ENCODE measurements around the gene GRAMD4. TPM values are rescaled to one million over a fixed set of nuclear protein-coding genes. Genes with fewer than 3 reads are reported as not detected.
A peak's percentile ranks its signal among the peaks of the same experiment; 100 is the strongest.
"Not testable (repeated sequence)": the region's sequence is repeated elsewhere in the genome, so short reads cannot be mapped to it uniquely, and the experiment has no call there.

GRAMD4 gene
- total RNA-seq, 1 donor: 11.7 TPM

DNA sequence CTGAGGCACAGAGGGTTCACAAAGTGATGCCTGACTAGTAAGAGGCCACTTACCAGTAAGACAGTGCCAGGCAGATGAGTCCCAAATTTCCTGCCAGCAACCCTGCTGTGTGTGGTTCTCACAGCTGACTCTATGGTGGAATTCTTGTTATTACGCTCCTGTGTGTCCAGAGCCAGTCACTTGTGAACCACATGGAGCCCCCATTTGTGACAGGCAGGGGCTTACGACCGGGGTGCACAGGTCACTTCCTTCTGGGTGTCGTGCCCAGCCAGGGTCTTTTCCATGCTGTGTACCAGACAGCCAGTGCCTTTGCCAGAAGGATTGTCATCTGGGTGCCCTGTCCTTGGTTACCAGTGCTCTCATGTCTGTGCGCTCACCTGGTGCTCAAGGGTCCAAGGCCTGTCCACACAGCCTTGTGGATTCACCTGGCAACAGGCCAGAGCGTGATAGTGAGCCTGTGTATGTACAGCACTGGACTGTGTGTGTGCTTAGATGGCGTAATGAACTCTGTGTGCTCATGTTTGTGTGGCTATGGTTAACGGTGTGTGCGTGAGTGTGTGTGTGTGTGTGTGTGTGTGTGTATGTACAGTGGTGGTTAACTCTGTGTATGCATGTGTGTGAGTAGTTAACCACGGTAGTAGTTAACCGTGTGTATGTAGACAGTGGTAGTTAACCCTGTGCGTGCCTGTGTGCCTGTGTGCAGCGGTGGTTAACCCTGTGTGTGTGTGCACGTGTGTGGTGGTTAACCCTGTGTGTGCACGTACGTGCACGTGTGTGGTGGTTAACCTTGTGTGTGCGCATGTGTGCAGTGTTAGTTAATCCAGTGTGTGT, 18.6 kb downstream of the GRAMD4 start:
- TF ChIP-seq, protein P1, sequence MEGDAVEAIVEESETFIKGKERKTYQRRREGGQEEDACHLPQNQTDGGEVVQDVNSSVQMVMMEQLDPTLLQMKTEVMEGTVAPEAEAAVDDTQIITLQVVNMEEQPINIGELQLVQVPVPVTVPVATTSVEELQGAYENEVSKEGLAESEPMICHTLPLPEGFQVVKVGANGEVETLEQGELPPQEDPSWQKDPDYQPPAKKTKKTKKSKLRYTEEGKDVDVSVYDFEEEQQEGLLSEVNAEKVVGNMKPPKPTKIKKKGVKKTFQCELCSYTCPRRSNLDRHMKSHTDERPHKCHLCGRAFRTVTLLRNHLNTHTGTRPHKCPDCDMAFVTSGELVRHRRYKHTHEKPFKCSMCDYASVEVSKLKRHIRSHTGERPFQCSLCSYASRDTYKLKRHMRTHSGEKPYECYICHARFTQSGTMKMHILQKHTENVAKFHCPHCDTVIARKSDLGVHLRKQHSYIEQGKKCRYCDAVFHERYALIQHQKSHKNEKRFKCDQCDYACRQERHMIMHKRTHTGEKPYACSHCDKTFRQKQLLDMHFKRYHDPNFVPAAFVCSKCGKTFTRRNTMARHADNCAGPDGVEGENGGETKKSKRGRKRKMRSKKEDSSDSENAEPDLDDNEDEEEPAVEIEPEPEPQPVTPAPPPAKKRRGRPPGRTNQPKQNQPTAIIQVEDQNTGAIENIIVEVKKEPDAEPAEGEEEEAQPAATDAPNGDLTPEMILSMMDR (IDR thresholded peaks at IDR 0.05; ENCODE audit: insufficient read depth, low read length): no peak
- peak; percentile 28 for DNase-seq (ENCODE audit: low read depth)

DNA sequence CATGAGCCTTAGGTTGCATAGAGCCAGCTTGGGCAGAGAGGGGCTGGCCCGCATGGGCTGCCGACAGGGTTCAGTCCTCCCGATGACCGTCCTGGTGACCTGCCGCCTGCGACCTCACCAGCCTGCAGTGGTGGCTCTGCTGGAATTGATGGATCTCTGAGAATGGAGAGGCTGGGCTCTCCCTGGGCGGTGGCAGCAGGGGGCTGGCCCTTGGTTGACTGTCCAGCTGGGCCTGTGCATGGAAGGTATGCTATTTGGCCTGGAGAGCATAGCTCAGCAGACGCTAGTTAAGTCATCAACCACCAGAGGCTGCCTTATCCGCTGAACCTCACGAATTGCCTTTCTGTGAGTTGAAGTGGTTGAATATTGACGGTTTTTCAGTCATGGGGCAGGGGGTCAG, 19.7 kb downstream of the GRAMD4 start:
- TF ChIP-seq, protein P1 (IDR thresholded peaks at IDR 0.05; ENCODE audit: insufficient read depth, low read length): no peak
- no peak for DNase-seq (ENCODE audit: low read depth)

More for the DNA sequence above, 18.6 kb downstream of the GRAMD4 start:
- no peak overlapping the region for H3K4me3 ChIP-seq (ENCODE audit: low read depth, low read length)

DNA sequence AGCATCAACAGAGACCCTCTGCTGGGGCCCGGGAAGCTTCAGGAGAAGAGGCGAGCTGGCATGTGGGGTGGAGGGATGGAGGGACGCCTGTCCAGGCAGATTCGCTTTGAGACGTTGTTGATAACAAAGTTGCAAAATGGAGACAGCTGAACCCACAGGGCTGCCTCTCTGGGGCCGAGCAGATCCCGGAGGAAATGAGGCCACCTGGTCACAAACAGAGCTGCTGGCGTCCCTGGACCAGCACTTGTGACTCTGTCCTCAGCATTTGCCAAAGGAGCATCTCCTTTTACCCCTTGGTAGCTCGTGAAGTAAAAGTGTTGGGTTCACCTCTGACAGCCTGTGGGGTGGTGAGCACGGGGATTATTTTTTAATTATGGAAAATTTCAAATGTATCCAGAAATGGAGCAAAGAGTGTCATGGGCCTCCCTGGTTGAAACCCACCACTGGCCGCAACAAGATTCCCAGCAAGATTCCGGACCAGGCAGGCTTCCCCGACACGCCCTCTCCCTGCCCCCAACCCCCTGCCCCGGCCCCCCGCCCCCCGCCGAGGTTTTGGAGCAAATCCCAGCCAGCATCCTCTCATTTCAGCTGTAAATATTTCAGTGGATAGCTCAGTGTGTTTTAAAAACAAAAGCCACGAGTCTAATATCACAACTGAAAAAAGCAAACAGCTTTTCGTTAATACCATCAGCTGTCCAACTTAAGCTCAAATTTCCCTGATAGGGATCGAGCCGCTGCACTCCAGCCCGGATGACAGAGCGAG, 20.3 kb downstream of the GRAMD4 start:
- no peak for DNase-seq (ENCODE audit: low read depth)
- H3K4me3 ChIP-seq (ENCODE audit: low read depth, low read length): no peak overlapping the region
- TF ChIP-seq, protein P1 (IDR thresholded peaks at IDR 0.05; ENCODE audit: insufficient read depth, low read length): no peak

More for the DNA sequence above, 19.7 kb downstream of the GRAMD4 start:
- H3K4me3 ChIP-seq (ENCODE audit: low read depth, low read length): no peak overlapping the region

DNA sequence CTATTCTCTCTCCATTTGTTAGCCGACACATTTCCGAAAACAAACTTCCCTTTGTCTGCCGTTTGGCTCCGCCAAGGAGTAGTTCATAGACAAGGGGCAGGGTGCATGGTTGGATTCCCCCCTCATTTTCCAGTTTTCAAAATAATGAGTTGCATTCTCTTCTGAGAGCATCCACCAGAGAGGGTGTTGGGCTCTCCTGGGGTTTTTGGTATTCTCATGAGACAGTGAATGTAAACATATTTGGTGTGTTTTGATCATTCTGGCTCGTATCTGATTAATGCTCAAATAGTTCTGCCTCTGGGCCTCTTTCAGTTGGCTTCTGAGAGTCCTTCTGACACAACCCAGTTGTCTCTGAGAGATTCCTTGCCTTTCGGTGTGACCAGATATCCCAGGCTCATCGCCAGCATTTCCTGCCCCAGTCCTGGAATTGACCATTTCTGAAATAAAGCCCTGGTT, 21.7 kb downstream of the GRAMD4 start:
- TF ChIP-seq, protein P1 (IDR thresholded peaks at IDR 0.05; ENCODE audit: insufficient read depth, low read length): no peak
- DNase-seq (ENCODE audit: low read depth): peak; percentile 38
- no peak overlapping the region for H3K4me3 ChIP-seq (ENCODE audit: low read depth, low read length)

DNA sequence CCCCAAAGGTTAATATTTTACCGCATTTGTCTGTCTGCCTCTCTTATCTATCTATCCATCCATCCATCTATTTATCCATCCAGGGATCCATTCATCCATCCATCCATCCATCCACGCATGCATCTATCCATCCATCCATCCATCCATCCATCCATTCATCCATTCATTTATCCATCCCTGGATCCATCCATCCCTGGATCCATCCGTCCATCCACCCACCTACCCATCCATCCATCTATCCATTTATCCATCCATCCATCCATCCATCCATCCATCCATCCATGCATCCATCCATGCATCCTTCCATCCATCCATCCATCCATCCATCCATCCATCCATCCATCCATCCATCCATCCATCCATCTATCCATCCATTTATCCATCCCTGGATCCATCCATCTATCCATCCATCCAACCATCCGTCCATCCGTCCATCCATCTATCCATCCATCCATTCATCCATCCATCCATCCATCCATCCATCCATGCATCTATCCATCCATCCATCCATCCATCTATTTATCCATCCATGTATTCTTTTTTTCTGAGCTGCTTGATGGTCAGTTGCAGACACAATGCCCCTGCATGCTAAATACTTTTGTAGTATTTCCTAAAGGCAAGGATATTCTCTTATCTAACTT, 22.8 kb downstream of the GRAMD4 start:
- DNase-seq (ENCODE audit: low read depth); H3K4me3 ChIP-seq (ENCODE audit: low read depth, low read length): not testable (repeated sequence)

DNA sequence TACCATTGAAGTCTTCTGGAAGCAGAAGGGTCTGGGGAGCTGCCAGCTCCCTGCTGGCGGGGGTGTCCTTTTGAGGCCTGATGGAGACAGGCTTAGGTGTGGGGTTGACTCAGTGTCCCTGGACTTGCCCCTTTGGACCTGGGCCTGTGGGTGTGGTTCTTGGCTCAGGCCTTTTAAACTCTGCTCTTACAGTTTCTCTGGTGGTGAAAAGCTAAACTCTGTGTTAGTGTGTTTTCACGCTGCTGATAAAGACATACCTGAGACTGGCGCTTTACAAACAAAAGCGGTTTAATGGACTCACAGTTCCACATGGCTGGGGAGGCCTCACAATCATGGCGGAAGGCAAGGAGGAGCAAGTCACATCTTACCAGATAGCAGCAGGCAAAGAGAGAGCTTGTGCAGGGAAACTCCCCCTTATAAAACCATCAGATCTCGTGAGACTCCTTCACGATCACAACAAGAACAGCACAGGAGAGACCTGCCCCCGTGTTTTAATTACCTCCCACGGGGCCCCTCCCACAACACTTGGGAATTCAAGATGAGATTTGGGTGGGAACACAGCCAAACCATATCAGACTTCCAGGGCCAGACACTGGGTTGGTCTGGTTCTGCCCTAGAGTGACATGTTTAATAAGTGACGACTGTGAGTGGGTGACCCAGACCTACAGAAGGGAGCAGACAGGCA, 26.5 kb downstream of the GRAMD4 start:
- DNase-seq (ENCODE audit: low read depth): no peak
- no peak overlapping the region for H3K4me3 ChIP-seq (ENCODE audit: low read depth, low read length)
- TF ChIP-seq, protein P1 (IDR thresholded peaks at IDR 0.05; ENCODE audit: insufficient read depth, low read length): no peak

DNA sequence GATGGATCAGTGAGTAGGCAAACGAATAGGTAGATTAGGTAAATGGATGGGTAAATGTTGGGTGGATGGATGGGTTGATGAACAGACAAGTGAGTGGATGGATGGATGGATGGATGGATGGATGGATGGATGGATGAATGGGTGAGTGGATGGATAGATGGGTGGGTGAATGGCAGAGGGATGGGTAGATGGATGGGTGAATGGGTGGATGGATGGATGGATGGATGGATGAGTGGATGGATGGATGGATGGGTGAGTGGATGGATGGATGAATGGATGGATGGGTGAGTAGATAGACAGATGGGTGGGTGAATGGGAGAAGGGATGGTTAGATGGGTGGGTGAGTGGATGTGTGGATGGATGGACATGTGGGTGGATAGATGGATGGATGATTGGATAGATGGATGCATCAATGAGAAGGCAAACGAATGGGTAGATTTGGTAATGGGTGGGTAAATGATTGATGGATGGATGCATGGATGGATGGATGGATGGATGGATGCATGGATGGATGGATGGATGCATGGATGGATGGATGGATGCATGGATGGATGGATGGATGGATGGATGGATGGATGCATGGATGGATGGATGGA, 28.1 kb downstream of the GRAMD4 start:
- not testable (repeated sequence) for DNase-seq (ENCODE audit: low read depth); H3K4me3 ChIP-seq (ENCODE audit: low read depth, low read length)
